Calu3 (cell line): Measurements from ENCODE around the gene DSC1. TPM values are rescaled to one million over a fixed set of nuclear protein-coding genes. Genes with fewer than 3 reads are reported as not detected.

ENCODE experiments used
- BruUV-seq: library from RNA; stranded (reverse); fragments of 400-500 nt; replicated peaks from 2 replicates; lab custom pipeline; 2021; lab: Mats Ljungman, UMichigan
- CTCF ChIA-PET: fragments of 300-600 bp; sonication (Branson Sonifier 250); formaldehyde crosslinking; loops from one replicate; lab custom pipeline; 2022; ENCODE audit warnings: antibody characterized with exemption; lab: Charles Lee
- DNase-seq: peaks from one replicate; pipeline ENCODE4 v3.0.0; 2022
- H3K27ac Mint-ChIP-seq: one replicate; pipeline ENCODE4 v1.8.0; 2022; ENCODE audit warnings: mixed read lengths; ENCODE audit not compliant: unreplicated experiment
- H3K27me3 Mint-ChIP-seq: one replicate; pipeline ENCODE4 v1.8.0; 2022; ENCODE audit warnings: mixed read lengths; ENCODE audit not compliant: unreplicated experiment
- H3K36me3 Mint-ChIP-seq: one replicate; pipeline ENCODE4 v1.8.0; 2022; ENCODE audit warnings: mild to moderate bottlenecking, moderate library complexity, mixed read lengths; ENCODE audit not compliant: insufficient read depth, unreplicated experiment
- H3K4me1 Mint-ChIP-seq: one replicate; pipeline ENCODE4 v1.8.0; 2022; ENCODE audit warnings: mild to moderate bottlenecking, low read depth, mixed read lengths; ENCODE audit not compliant: unreplicated experiment
- H3K4me3 Mint-ChIP-seq: one replicate; pipeline ENCODE4 v1.8.0; 2022; ENCODE audit warnings: mild to moderate bottlenecking, low read depth, moderate library complexity, mixed read lengths; ENCODE audit not compliant: unreplicated experiment
- H3K9me3 Mint-ChIP-seq: one replicate; pipeline ENCODE4 v1.8.0; 2022; ENCODE audit warnings: low read depth, mixed read lengths; ENCODE audit not compliant: unreplicated experiment
- intact Hi-C: fragments of 100-400 bp; cut with micrococcal nuclease; formaldehyde crosslinking; loops from one replicate; pipeline ENCODE4 v1.10.0; 2022; ENCODE audit not compliant: unreplicated experiment
- total RNA-seq: library from RNA; stranded (reverse); gene quantifications from 2 replicates; pipeline ENCODE4 v1.2.3, GENCODE V29; 2022
- TF ChIP-seq, protein P1 (sequence below): fragments of 200-600 bp; IDR thresholded peaks from one replicate; pipeline ENCODE4 v1.8.0; 2022; ENCODE audit warnings: antibody characterized with exemption; ENCODE audit not compliant: unreplicated experiment

Gene DSC1
- total RNA-seq, 1 experiment from 2014 or later, result not detected

DNA sequence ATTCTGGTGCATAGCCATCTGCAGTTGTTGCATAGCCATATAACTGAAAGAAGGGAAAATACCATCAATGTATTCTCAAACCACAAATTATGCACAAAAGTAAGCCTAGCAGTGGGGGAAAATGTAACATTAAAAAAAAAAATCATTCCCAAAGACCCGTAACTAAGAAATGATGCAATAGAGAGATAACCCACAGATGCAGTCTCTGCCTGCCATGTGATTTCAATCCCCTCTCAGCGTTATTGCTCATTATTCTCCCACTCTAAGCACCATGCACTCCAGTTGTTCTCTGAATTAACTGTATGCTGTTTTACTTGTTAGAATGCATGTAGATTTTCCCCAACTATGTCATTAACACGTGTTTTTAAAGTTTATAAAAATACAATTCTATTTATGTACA is 14.1 kb downstream of the DSC1 start:
- Mint-ChIP-seq H3K27me3 (no peaks in the 10 kb centered on the region), H3K9me3 (no peaks in the 10 kb centered on the region), H3K36me3 (no peaks in the 10 kb centered on the region), H3K4me1 (no peaks in the 10 kb centered on the region), H3K27ac (no peak overlapping the region), H3K4me3 (no peak overlapping the region)
- TF ChIP-seq, protein P1, sequence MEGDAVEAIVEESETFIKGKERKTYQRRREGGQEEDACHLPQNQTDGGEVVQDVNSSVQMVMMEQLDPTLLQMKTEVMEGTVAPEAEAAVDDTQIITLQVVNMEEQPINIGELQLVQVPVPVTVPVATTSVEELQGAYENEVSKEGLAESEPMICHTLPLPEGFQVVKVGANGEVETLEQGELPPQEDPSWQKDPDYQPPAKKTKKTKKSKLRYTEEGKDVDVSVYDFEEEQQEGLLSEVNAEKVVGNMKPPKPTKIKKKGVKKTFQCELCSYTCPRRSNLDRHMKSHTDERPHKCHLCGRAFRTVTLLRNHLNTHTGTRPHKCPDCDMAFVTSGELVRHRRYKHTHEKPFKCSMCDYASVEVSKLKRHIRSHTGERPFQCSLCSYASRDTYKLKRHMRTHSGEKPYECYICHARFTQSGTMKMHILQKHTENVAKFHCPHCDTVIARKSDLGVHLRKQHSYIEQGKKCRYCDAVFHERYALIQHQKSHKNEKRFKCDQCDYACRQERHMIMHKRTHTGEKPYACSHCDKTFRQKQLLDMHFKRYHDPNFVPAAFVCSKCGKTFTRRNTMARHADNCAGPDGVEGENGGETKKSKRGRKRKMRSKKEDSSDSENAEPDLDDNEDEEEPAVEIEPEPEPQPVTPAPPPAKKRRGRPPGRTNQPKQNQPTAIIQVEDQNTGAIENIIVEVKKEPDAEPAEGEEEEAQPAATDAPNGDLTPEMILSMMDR, result no peak
- intact Hi-C loops, result no loop called here
- DNase-seq, result no peak
- CTCF ChIA-PET, result no interaction called here
- BruUV-seq, result no TSS peak

DNA sequence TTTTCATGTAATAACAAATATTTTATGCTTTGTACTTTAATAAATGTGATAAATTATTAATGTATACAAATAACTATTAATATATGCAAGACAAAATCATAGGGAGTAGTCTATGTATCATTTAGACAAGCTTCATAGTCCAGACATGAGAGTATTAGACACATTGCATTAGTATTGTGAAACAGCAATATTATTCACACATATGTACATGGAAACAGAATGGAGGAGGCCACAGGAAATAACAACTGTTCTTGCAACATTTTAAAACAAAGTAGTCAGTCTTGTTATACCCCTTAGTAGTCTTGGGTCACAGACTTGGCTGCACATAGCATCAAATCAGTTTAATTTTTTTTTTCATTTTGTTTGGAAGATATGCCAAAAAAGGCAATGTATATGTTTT is 15.8 kb downstream of the DSC1 start:
- intact Hi-C loops, result no loop called here
- no TSS peak for BruUV-seq
- Mint-ChIP-seq H3K27ac (no peak overlapping the region), H3K27me3 (no peaks in the 10 kb centered on the region), H3K4me1 (no peaks in the 10 kb centered on the region), H3K9me3 (no peaks in the 10 kb centered on the region), H3K36me3 (no peaks in the 10 kb centered on the region), H3K4me3 (no peak overlapping the region)
- no peak for DNase-seq
- TF ChIP-seq, protein P1, result no peak
- CTCF ChIA-PET, result no interaction called here

DNA sequence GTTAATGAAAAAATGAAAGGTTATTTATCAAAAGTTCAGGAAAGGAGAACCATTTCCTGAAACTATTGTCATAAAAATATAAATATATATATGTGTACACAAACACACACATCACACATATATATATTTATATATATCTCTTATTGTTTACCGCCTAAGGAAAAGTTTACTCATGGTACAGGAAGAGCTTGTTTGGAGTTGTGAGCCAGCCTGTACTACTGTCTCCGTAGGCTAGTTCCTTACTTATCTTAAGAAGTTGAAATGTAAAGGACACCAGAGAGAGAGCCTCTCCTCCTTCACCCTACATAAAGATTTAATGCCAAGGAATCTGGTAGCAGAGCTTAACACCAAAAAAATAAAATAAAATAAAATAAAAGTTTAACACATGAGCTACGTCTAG is 19.6 kb downstream of the DSC1 start:
- no TSS peak for BruUV-seq
- no peak for DNase-seq
- Mint-ChIP-seq H3K27ac (no peak overlapping the region), H3K4me1 (no peaks in the 10 kb centered on the region), H3K4me3 (no peak overlapping the region), H3K9me3 (no peaks in the 10 kb centered on the region), H3K36me3 (no peaks in the 10 kb centered on the region), H3K27me3 (no peaks in the 10 kb centered on the region)
- intact Hi-C loops, result no loop called here
- TF ChIP-seq, protein P1, result no peak
- CTCF ChIA-PET, result interaction anchor here (0.5 to 0.7 kb wide), 2 partner anchors 10 to 18 kb away, joined by 3 read pairs; no protein-coding TSS in a partner anchor

DNA sequence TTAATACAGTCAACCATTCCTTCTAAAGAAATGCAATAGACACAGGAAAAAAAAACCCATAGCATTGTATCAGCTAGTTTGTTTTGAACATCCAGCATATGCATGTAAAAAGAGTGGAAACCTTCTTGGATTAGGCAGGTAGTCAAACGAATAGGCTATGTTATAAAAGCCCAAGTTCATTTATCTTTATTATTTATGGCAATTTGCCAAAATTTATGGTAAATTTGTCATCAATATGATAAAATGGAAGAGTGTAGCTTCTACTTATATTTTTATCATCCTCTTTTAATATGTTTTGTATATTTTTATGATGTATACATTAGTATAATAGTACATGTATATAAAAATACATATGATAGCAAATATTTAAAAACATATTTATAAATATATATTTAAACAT is 23.9 kb downstream of the DSC1 start:
- BruUV-seq, result no TSS peak
- Mint-ChIP-seq H3K4me1 (no peaks in the 10 kb centered on the region), H3K36me3 (no peaks in the 10 kb centered on the region), H3K27me3 (no peaks in the 10 kb centered on the region), H3K27ac (no peak overlapping the region), H3K9me3 (no peaks in the 10 kb centered on the region), H3K4me3 (no peak overlapping the region)
- intact Hi-C loops, result loop anchor here (5.0 kb wide), 2 partner anchors 41 to 54 kb away; no protein-coding TSS in a partner anchor
- TF ChIP-seq, protein P1, result no peak
- no peak for DNase-seq
- CTCF ChIA-PET, result no interaction called here
